ENCODE measurements around the gene GPER1.

DNA sequence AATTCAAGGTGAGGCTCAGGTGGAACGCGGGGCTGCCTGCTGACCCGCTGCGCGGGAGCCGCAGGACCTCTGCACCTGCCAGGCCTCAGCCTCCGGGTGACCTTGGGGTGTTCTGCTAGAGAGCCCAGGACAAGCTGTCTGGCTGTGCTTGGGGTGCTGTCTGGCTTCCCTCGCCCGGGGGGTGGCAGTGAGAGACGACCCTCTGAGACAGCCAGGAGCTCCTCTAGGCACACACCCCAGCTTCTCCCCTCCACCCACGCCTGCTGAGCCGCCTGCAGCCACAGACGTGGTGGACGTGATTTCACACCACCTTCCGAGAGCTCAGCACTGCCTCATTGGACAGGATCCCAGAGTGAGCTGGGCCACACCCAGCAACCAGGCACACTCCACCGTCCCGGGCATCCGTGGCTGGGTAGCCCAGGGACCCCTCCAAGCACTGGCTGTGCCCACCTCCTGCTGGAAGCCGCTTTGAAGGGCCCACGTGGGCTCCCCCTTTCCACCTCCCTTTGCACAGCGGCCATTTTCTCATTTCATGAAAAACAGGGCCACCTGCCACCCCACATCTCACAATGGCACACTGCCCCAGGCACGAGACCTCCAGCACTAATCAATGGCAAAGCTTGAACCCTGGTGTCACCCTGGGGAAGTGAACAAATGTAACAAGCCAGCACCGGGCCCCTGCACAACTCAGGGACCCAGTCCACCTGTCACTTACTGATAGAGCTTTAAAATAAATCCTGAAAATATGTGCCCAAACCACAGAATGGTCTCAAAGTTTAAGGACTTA is 37.1 kb downstream of the GPER1 start:
- TF ChIP-seq SIN3A (IDR thresholded peaks at IDR 0.05; ENCODE audit: low read depth): no peak
- TF ChIP-seq POLR2A (IDR thresholded peaks at IDR 0.05; ENCODE audit: borderline replicate concordance, extremely low read depth, insufficient read depth, insufficient read length): no peak
- TF ChIP-seq EZH2phosphoT487 (IDR thresholded peaks at IDR 0.05; ENCODE audit: borderline replicate concordance): no peak
- TF ChIP-seq, protein P1, sequence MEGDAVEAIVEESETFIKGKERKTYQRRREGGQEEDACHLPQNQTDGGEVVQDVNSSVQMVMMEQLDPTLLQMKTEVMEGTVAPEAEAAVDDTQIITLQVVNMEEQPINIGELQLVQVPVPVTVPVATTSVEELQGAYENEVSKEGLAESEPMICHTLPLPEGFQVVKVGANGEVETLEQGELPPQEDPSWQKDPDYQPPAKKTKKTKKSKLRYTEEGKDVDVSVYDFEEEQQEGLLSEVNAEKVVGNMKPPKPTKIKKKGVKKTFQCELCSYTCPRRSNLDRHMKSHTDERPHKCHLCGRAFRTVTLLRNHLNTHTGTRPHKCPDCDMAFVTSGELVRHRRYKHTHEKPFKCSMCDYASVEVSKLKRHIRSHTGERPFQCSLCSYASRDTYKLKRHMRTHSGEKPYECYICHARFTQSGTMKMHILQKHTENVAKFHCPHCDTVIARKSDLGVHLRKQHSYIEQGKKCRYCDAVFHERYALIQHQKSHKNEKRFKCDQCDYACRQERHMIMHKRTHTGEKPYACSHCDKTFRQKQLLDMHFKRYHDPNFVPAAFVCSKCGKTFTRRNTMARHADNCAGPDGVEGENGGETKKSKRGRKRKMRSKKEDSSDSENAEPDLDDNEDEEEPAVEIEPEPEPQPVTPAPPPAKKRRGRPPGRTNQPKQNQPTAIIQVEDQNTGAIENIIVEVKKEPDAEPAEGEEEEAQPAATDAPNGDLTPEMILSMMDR (IDR thresholded peaks at IDR 0.05 in 2 of 3, conservative IDR thresholded peaks at IDR 0.05 in 1 of 3; ENCODE audit: borderline replicate concordance in 1 of 3, insufficient read depth in 1 of 3, low read depth in 2 of 3, low read length in 2 of 3): no peak
